GM19023 (cell line): Measurements from ENCODE around the gene MDGA2.

Experiments used
- ATAC-seq: cut with Tn5 transposase; IDR thresholded peaks from one replicate; pipeline ENCODE4 v1.9.1; 2021; ENCODE audit warnings: mild to moderate bottlenecking, moderate library complexity; ENCODE audit not compliant: unreplicated experiment

The MDGA2 gene

GRCh38 chr14:47155395-47155794 is 520.0 kb downstream of the MDGA2 start:
- ATAC-seq: no peak

GRCh38 chr14:47154276-47154797 is 521.1 kb downstream of the MDGA2 start:
- ATAC-seq: no peak

GRCh38 chr14:47153746-47154145 is 521.7 kb downstream of the MDGA2 start:
- no peak for ATAC-seq

- ATAC-seq: no peak
Observed at GRCh38 chr14:47150267-47150666, 525.1 kb downstream of the MDGA2 start.

- ATAC-seq: no peak
Observed at GRCh38 chr14:47149326-47149725, 526.1 kb downstream of the MDGA2 start.

GRCh38 chr14:47148686-47149085 is 526.7 kb downstream of the MDGA2 start:
- no peak for ATAC-seq

- ATAC-seq: no peak
Observed at GRCh38 chr14:47120645-47121044, 554.8 kb downstream of the MDGA2 start.

- ATAC-seq: no peak
Observed at GRCh38 chr14:47103771-47104170, 571.6 kb downstream of the MDGA2 start.

- ATAC-seq: no peak
Observed at GRCh38 chr14:47102472-47102871, 572.9 kb downstream of the MDGA2 start.

- ATAC-seq: no peak
Observed at GRCh38 chr14:47085678-47086077, 589.7 kb downstream of the MDGA2 start.

GRCh38 chr14:47065326-47065725 is 610.1 kb downstream of the MDGA2 start:
- no peak for ATAC-seq

- ATAC-seq: no peak
Observed at GRCh38 chr14:47060050-47060449, 615.4 kb downstream of the MDGA2 start.

GRCh38 chr14:47057364-47057763 is 618.0 kb downstream of the MDGA2 start:
- ATAC-seq: no peak

GRCh38 chr14:47044841-47045240 is 630.6 kb downstream of the MDGA2 start:
- no peak for ATAC-seq

GRCh38 chr14:47040550-47040949 is 634.9 kb downstream of the MDGA2 start:
- no peak for ATAC-seq

GRCh38 chr14:47039336-47039735 is 636.1 kb downstream of the MDGA2 start:
- ATAC-seq: no peak

GRCh38 chr14:47022721-47023120 is 652.7 kb downstream of the MDGA2 start:
- no peak for ATAC-seq

GRCh38 chr14:47020500-47020899 is 654.9 kb downstream of the MDGA2 start:
- no peak for ATAC-seq

GRCh38 chr14:47012533-47013280 is 662.7 kb downstream of the MDGA2 start:
- ATAC-seq: no peak

- no peak for ATAC-seq
Observed at GRCh38 chr14:47009615-47010014, 665.8 kb downstream of the MDGA2 start.

- no peak for ATAC-seq
Observed at GRCh38 chr14:47008732-47009131, 666.7 kb downstream of the MDGA2 start.

- no peak for ATAC-seq
Observed at GRCh38 chr14:46999661-47000060, 675.7 kb downstream of the MDGA2 start.

GRCh38 chr14:46989566-46989965 is 685.8 kb downstream of the MDGA2 start:
- no peak for ATAC-seq
